ENCODE results near the gene SRGAP3. TPM values are rescaled to one million over a fixed set of nuclear protein-coding genes. Genes with fewer than 3 reads are reported as not detected.

Gene SRGAP3
- total RNA-seq, 1 donor from 2014 or later, result 10.1 TPM

DNA sequence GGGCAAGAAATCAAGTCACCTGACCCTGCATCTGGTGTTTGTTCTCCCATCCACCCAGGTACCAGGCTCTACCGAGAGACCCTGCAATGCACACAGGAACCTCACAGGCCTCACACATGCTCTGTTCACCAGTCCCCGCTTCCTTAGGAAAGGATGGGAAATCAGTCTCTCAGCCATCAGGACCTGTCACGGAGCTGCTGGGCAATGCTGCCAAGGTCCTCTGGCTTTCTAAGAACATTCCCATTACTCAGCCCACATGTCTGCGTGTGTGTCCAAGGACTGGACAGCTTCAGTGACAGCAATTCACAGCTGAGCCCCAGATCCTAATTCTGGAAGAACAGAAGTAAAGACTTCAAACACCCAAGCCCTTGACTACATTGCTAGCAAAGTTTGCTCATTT, 6.5 kb upstream of the SRGAP3 start:
- DNase-seq (ENCODE audit: low spot score), result no peak

DNA sequence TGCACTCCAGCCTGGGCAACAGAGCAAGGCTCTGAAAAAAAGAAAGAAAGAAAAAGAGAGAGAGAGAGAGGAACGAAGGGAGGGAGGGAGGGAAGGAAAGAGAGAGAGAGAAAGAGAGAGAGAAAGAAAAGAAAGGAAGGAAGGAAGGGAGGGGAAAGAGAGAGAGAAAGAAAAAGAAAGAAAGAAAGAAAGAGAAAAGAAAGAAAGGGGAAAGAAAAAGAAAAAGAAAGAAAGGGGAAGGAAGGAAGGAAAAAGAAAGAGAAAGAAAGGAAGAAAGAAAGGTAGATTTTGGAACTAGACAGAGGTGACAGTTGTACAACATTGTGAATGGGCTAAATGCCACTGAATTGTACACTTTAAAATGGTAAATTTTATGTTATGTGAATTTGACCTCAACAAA, 5.3 kb upstream of the SRGAP3 start:
- DNase-seq (ENCODE audit: low spot score), result no peak
- intact Hi-C loops (cut with DNase I), result loop anchor here (5.0 kb wide), 1 partner anchor 48 kb away; no protein-coding TSS in a partner anchor

More for the DNA sequence above, 6.5 kb upstream of the SRGAP3 start:
- intact Hi-C loops (cut with DNase I), result no loop called here

DNA sequence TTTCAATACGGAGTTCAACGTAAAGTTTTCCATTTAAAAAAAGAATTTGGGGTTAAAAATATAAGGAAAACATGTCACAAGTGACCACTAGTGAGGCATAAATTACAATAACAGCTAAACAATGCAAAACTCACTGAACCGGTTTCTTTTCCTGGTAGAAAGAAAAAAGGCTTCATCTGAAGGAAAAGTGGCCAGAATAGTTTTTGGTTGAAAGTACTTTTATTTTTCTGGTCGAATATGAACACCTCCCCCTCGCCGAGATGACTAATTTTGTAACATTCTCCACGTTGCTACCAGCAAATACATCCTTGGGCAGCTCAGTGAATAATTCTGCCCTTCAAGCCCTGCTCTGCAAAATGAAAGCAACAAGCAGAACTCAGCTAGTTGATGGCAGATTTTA, 3.9 kb upstream of the SRGAP3 start:
- no peak for DNase-seq (ENCODE audit: low spot score)
- intact Hi-C loops (cut with DNase I), result loop anchor here (5.0 kb wide), 1 partner anchor 49 kb away; no protein-coding TSS in a partner anchor

DNA sequence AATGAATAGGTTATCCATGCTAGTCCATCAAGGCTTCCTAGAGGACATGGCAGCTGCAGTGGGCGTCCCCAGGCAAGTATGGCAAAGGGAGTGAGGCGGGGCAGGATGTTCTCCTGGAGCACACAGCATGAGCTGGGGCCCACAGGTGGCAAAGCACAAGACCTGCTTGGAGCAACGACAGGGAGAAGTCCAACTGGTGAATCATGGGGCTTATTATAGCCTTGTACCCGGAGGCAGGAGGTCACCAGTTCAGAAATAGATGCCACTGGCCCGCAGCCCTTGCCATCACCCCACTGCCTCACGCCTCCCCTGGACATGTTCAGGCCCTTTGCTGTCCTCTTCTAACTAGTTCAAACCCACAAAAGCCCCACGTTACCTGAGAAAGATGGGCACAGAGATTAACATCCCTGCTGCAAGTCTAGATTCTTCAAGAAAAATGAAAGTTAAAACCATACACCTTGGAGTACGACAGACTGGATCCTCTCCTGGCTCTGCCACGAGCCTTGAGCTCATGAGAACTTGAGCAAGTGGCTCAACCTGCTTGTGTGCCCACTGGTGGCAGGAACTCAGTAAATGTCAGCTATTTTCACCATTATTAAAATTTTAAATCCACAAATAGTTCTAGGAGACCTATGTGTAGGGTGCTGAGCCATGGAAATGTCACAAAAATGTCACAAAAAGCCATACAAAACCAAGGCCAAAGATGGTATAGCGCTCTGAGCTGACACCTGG, 1.8 kb upstream of the SRGAP3 start:
- DNase-seq (ENCODE audit: low spot score), result peak; percentile 82
- intact Hi-C loops (cut with DNase I), result loop anchor here (1.0 to 5.0 kb wide), 3 partner anchors 27 to 182 kb away; no protein-coding TSS in a partner anchor

DNA sequence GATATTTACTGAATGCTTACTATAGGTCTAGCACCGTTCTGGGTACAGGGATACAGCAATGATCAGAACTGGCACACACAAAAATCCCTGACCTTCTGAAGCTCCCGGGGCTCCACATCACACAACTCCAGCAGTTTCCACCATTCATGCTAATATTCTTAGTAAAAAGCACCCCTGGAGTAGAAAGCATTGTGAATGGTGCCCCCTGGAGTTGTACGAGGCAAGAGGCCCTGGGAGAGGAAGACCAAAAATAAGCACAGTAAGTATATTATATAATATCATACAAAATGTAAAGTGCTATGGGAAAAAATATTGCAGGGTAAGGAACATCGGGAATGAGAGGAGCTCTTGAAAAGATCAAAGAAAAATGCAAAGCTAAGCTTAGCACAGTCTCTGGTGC, 790 bp upstream of the SRGAP3 start:
- DNase-seq (ENCODE audit: low spot score), result no peak
- intact Hi-C loops (cut with DNase I), result loop anchor here (2.0 to 5.0 kb wide), 2 partner anchors 52 to 181 kb away; no protein-coding TSS in a partner anchor

DNA sequence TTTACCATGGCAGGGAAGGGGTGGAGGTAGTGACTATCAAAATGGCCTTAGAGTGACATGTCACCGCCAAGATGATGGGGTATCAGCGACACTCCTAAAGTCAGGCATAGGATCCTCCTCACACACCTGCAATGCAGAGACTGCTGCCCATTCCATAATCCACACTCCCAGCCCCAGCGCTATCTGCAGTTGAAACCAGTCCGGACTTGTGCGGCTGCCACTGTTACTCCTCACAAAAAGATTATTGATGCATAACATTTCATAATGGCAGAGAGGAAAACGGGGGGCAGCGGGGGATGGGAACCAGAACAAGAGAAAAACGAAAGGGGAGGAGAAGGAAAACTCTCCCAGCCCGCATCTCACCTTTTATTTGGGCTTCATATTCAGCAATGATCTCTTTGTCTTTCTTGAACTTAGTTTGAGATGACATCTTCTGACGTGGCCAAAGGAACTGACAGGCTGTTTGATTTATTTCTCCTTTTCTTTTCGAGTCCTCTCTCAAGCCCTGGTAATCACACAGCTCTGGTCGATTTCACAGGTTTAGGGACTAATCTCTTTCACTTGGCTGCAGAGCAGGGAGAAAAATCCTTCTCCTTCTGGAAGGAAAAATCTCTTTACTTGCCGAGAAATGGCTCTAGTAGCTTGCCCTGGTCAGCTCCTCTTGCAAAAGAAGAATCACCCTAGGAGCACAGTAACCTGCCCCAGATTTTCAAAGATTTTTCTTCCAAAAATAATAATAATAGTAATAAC, 749 bp downstream of the SRGAP3 start:
- no peak for DNase-seq (ENCODE audit: low spot score)
- intact Hi-C loops (cut with DNase I), result no loop called here

DNA sequence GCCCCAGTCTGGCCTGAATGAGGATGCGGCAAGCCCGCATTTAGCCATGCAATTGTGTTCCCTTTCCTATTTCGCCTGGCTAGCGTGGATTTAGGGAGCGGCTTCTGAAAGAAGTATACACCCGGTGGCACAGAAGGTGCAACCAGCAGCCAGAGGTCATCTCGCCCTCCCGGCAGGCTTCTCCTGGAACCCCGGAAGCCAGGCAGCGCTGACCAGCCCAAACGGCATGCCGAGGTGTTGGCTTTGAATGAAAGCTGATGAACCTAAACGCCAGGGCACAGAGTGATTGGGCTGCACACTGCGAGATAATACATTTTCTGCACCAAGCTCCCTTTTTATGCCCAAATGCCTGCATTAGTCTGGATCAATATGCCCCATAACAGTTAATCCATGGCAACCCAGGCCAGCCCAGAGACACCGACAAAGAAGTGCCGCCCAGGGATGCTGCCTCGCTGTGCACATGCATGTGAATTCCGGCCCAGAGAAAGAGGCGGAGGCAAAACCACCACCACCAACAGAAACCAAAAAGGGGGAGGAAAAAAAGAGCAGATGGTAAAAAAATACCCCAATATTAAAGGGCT, 1.4 kb downstream of the SRGAP3 start:
- no peak for DNase-seq (ENCODE audit: low spot score)
- intact Hi-C loops (cut with DNase I), result no loop called here

DNA sequence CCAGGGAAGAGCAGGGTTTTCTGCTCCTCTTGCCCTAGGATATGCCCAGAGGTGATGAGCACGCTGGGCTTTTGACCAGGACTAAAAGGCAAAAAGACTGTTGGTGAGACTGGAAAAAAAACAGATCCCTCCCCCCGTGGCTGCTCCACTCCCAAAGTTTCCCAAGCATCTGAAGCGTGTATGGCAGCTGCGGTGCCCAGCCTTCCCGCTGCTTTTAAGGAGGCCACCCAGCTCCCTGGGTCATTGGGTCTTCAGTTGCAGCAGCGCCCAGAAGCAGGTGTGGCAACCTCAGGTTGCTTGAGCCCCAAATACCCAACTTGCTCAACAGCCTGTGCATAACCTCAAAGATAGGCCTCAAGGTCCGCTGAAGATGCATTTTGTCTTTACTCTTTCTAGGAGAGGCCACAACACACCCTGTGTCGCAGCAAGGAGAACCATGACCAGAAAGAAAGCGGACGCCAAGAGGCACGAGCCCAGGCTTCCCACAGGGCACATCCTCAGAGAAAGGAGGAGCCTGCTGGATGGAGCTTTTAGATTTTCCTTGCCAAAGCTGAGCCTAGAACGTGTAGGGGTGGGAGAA, 2.0 kb downstream of the SRGAP3 start:
- DNase-seq (ENCODE audit: low spot score), result no peak
- intact Hi-C loops (cut with DNase I), result no loop called here

DNA sequence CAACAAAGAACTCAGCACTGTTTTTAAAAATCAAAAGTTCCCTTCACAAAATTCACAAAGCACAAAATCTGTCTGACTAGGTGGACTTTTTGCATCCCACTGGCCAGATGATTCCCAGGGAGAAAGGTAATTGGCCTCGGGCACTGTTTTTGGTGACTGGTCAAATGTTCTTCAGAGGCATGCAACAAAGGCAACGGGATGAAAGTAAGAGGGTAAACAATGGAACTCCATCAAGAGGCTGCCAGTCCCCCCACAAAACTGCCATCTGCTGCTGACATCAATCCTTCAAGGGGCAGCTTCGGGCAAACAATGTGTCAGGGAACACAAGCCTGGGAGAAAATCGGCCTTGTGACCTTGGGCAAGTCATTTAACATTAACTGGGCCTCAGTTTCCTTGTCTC, 3.3 kb downstream of the SRGAP3 start:
- intact Hi-C loops (cut with DNase I), result no loop called here
- DNase-seq (ENCODE audit: low spot score), result no peak

DNA sequence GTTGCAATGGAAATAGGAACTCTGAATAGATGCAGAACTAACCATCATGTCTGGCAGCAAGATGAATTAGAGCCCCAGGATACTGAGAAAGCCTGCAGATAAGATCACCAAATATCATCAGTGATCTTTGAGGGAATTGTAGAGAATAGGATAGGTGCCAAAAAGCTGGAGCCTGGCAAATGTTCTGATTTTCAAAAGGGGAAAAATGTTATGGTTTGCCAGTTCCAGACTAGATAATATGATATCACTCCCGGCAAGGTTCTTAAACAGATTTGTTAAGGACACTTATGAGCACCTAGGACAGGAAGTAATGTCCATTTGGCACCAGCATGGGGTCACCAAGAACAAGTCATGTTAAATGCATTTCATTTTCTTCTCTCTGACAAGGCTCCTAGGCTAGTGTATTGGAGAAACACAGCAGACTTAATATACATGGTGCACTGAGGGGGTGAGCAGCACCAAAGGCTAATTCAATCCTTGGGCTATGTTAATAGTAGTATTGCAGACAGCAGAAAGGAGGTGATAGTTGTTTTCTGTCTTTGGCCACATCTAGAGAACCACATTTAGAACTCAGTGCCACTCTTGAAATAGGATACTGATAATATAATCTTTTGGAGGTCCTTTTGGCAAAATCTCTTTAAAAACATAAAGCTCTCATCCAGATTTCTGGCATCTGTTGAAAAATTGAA, 4.8 kb downstream of the SRGAP3 start:
- intact Hi-C loops (cut with DNase I), result no loop called here
- DNase-seq (ENCODE audit: low spot score), result no peak

DNA sequence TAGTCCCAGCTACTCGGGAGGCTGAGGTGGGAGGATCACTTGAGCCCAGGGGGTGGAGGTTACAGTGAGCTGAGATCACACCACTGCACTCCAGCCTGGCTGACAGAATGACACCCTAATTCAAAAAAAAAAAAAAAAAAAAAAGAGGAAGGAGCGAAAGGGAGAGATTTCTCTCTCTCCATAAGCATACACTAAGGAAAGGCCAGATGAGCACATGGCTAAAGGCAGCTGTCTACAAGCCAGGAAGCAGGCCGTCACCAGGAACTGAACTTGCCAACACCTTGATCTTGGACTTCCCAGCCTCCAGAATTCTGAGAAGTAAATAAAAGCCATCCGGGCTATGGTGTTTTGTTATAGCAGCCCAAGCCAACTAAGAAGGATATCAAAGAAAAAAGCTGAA, 7.5 kb downstream of the SRGAP3 start:
- intact Hi-C loops (cut with DNase I), result no loop called here
- DNase-seq (ENCODE audit: low spot score), result no peak

DNA sequence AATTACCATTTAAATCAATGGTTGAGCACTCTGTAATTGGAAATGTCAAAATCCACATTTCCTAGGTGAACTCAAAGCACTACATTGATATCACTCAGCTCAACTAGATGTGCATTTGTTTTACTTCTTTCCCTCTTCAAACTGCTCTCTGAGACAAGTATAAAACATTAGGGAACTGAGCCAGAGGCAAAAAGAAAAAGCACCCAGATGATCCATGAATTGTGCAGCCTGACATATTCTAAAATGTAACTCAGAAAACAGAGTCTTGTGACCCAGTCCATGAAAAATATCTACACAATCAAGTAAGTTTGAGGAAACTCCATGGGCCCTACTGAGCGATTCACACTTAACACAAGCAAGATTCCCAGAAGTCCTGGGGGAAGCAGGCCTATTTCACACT, 9.8 kb downstream of the SRGAP3 start:
- DNase-seq (ENCODE audit: low spot score), result no peak
- intact Hi-C loops (cut with DNase I), result no loop called here

DNA sequence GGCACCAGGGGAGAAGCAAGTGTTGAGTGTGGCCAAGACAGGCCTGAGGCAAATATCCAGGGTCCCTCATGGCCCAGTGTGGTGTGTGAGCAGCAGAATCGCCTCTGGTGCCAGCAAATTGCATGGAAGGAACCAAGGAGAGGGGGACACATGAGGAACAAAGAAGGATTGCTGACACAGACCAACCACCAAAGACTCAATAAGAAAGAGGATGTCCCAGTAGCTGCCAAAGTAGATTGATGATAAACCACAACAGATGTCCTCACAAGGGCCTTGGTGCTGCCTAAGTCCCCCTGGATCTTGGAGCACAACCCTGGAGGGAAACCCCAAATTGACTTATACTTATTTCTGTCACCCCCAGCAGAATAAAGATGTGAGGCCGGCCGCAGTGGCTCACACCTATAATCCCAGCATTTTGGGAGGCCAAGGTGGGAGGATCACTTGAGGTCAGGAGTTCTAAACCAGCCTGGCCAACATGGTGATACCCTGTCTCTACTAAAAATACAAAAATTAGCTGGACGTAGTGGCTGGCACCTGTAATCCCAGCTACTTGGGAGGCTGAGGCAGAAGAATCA, 10.6 kb downstream of the SRGAP3 start:
- no peak for DNase-seq (ENCODE audit: low spot score)
- intact Hi-C loops (cut with DNase I), result no loop called here

DNA sequence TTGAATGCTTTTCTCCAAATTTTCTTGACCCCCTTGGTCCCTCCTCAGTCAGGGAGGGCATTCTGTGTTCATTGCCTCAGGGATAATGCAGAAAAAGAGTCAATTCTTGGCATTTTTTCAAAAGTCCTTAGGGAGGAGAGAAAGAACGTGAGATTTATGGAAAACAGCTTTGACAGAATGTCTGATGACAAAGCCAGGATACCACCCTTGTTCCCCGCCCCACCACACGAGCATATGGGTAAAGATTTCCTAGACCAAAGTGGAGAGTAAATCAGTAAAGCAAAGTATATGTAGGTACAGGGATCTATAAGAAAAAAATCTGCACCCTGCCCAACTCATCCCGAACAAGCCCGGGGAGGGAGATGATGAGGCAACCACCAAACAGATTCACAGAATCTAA, 11.2 kb downstream of the SRGAP3 start:
- intact Hi-C loops (cut with DNase I), result no loop called here
- DNase-seq (ENCODE audit: low spot score), result no peak

DNA sequence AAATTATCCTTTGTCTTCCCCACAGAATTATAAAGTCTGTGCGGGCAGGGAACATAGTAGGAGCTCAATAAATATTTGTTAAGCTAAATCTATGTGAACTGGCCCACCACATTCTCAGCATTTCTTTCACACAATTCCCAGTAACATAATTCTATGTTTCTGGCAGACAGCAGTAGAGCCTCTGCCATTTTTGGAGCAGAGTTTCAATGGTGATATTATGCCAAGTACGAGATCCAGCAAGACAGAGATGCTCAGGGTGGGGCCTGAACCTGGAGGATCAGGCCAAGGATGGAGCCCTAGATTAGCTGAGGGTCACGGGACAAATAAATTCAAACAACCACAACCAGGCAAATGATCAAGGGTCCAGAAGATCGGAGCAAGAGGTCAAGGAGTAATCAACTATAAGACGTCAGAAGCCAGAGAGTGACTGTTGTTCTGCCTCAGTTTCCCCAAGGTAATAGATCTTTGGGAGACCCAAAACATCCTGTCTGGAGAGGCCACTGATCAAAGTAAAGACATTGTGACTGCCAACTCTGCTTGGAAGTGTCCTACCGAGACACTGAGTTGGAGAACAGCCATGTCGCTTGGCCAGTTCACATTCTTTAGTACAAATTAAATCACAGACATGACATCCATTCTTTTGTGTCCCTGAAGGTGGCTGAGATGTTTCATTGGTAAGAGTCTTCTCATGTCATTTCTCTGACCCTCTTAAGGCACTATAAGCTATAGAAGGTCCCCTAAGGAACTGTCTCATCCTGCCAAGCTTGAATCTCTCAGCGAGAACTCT, 15.4 kb downstream of the SRGAP3 start:
- intact Hi-C loops (cut with DNase I), result no loop called here
- DNase-seq (ENCODE audit: low spot score), result no peak

DNA sequence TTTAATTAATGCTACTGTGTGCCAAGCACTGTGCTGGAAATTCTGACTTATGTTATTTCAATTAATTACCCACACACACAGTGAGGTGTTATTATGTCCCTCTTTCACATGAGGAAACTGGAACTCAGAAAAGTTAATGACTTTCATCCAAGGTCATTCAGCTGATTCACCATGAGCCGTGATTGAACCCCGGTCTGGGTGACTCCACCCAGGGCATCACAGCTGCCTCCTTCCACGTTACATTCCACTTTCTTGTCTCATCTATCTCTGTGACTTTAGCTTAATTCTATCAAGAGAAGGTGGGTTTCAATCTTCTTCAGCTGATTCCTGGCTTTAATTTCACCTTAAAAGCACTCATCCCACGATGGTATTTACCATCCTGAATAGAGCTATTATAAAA, 16.3 kb downstream of the SRGAP3 start:
- intact Hi-C loops (cut with DNase I), result no loop called here
- DNase-seq (ENCODE audit: low spot score), result no peak

DNA sequence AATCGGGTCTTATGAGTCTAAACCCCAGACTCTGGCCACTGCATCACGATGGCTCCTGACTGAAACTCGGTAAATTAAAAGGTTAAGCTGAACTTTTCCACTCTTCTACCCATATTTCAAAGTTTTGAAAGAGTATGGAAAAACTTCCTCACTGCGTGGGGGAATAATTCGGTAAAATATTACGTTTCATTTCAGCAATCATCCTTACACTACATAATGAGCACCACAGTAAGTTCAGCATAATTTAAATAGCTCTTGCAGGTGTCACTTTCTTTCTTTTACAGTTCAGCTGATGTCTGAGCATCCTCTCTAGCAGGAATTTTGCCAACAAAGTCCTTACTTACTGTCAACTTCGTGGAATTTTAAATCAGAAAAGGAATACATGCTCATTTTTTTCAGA, 17.5 kb downstream of the SRGAP3 start:
- intact Hi-C loops (cut with DNase I), result no loop called here
- no peak for DNase-seq (ENCODE audit: low spot score)

DNA sequence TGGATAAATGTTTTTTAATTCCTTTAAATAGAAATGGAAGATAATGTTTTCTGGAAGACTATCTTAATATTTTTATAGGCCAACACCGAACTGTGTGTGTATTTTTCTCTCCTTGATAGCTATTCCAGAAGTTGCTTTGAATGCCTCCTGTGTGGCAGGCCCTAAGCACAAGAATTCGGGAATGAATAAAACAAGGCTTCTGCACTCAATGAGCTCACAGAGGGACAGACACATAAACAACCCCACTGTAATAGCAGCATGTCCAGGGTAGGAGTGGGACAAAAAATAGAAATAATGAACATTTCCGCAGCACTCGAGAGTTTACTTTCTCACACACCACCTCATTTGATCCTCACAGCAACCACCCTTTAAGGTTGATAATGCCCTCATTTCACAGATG, 18.0 kb downstream of the SRGAP3 start:
- DNase-seq (ENCODE audit: low spot score), result no peak
- intact Hi-C loops (cut with DNase I), result no loop called here

DNA sequence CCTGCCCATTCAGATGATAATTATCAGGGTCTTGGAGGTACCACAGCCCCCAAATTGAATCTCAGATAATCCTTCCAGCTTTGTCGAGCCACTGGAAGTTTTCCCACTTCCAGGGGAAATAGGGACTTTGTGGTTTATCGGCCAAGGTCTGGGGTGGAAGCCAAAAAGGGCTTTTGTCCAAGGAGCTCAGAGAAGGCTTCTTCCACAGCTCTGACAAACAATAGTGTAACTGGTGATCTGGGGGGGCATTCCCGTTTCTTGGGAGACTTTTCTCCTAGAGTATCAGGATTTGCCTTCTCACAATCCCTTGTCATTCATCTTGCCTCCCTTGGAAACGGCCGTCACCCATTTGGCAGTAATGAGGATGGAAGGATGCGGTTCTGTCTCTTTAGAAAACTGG, 18.4 kb downstream of the SRGAP3 start:
- no peak for DNase-seq (ENCODE audit: low spot score)
- intact Hi-C loops (cut with DNase I), result no loop called here
